GM19463 (cell line): ENCODE measurements around the gene FCN3.
"Not testable (repeated sequence)": the region's sequence is repeated elsewhere in the genome, so short reads cannot be mapped to it uniquely, and the experiment has no call there.

ENCODE experiments used
- ATAC-seq: cut with Tn5 transposase; IDR thresholded peaks from one replicate; pipeline ENCODE4 v1.9.1; 2021; ENCODE audit warnings: mild to moderate bottlenecking, moderate library complexity; ENCODE audit not compliant: unreplicated experiment

The FCN3 gene

GRCh38 chr1:27399251-27400025 lies 24.8 kb upstream of the FCN3 start:
- ATAC-seq: no peak

- ATAC-seq: no peak
These were observed 24.0 kb upstream of the FCN3 start for GRCh38 chr1:27398405-27399149.

- ATAC-seq: no peak
These were observed 23.1 kb upstream of the FCN3 start for GRCh38 chr1:27397749-27398148.

GRCh38 chr1:27397110-27397509 lies 22.5 kb upstream of the FCN3 start:
- no peak for ATAC-seq

GRCh38 chr1:27395441-27396195 lies 21.0 kb upstream of the FCN3 start:
- ATAC-seq: no peak

GRCh38 chr1:27394925-27395324 lies 20.3 kb upstream of the FCN3 start:
- ATAC-seq: no peak

GRCh38 chr1:27394282-27394658 lies 19.6 kb upstream of the FCN3 start:
- ATAC-seq: no peak

- no peak for ATAC-seq
These were observed 19.1 kb upstream of the FCN3 start for GRCh38 chr1:27393641-27394281.

- no peak for ATAC-seq
These were observed 18.4 kb upstream of the FCN3 start for GRCh38 chr1:27392778-27393635.

- ATAC-seq: peak; percentile 87
These were observed 17.6 kb upstream of the FCN3 start, which contains the start of gene GPR3 for GRCh38 chr1:27392096-27392777. Gene GPR3, plus strand, starts transcription at chr1:27392622. Its CDS starts 1,177 bp downstream, at chr1:27393799.

GRCh38 chr1:27391511-27392095 lies 17.0 kb upstream of the FCN3 start:
- ATAC-seq: no peak

GRCh38 chr1:27388337-27389005 lies 13.8 kb upstream of the FCN3 start:
- ATAC-seq: no peak

GRCh38 chr1:27384797-27385196 lies 10.2 kb upstream of the FCN3 start:
- ATAC-seq: not testable (repeated sequence)

- no peak for ATAC-seq
These were observed 9.0 kb upstream of the FCN3 start for GRCh38 chr1:27383661-27384060.

GRCh38 chr1:27383039-27383605 lies 8.5 kb upstream of the FCN3 start, which contains the start of gene CD164L2:
Gene CD164L2, minus strand, starts transcription at chr1:27383333. Its CDS starts 94 bp downstream, at chr1:27383239.
- ATAC-seq: no peak

GRCh38 chr1:27381969-27382762 lies 7.5 kb upstream of the FCN3 start:
- ATAC-seq: no peak
